Left cardiac atrium (tissue), 4 donors: ENCODE data around the gene ZDHHC15. TPM values are rescaled to one million over a fixed set of nuclear protein-coding genes. Genes with fewer than 3 reads are reported as not detected.
"Not testable (repeated sequence)": the region's sequence is repeated elsewhere in the genome, so short reads cannot be mapped to it uniquely, and the experiment has no call there.

Experiments used
- ATAC-seq, 2 donors: fragments of 200-7000 bp; cut with Tn5 transposase; one replicate each; pipeline ENCODE4 v1.9.1; 2020; ENCODE audit warnings: mild to moderate bottlenecking in 2 of 2, moderate library complexity in 2 of 2
- DNase-seq: peaks from one replicate; pipeline ENCODE4 v3.0.0-alpha.2; 2020
- intact Hi-C, 2 donors: fragments of 100-400 bp; cut with DNase I; formaldehyde crosslinking; loops; one replicate each; pipeline versions ENCODE4 v1.14.1 to v1.15.1; 2022 to 2023
- long read RNA-seq: library from polyadenylated mRNA; unstranded; transcript quantifications from one replicate; pipeline ENCODE4 v2.0.0, GENCODE V29; 2021
- total RNA-seq, 2 donors: library from RNA; stranded (reverse); fragmentation: NEBNext Ultra II Directional; extraction: Animal tissue kit (Norgen Biotek cat#: 25700); gene quantifications; one replicate each; pipeline ENCODE4 v1.2.1, GENCODE V29; 2021
- donor health status: DM: no; HTN: yes; CAD: no.
- donor health status: DM: no; HTN: yes; CAD: no; lungs with severe emphysema.
- donor health status: DM: yes; HTN: yes; CAD: no.
- donor health status: Dilated cardiomyopathy.

Gene ZDHHC15
- total RNA-seq: 1 to 10 TPM; 2.6 to 3.2 TPM
- long read RNA-seq, full-length matches to known transcripts: 4 of 9 reads
- long read RNA-seq, partial matches to known transcripts: 0 of 9 reads
- long read RNA-seq, other reads (novel, unspliced or antisense): 5 of 9 reads

GRCh38 chrX:75522565-75523431 is at the start of gene ZDHHC15:
Gene ZDHHC15 (minus strand): TSS chrX:75523037. CDS start chrX:75523024, 13 bp downstream.
- ATAC-seq (peak; percentile 96 to 98), DNase-seq (peak; percentile 77)
- intact Hi-C loops: no loop called here

GRCh38 chrX:75560544-75560943 is 37.7 kb upstream of the ZDHHC15 start:
- intact Hi-C loops, DNase-seq, ATAC-seq: not testable (repeated sequence)

- ATAC-seq (peak; percentile 34 to 63), DNase-seq (peak; percentile 82)
- intact Hi-C loops: no loop called here
Measured at GRCh38 chrX:75547783-75548182, 24.9 kb upstream of the ZDHHC15 start.

GRCh38 chrX:75546724-75547511 is 24.1 kb upstream of the ZDHHC15 start:
- intact Hi-C loops: no loop called here
- ATAC-seq (peak in 1 of 2 donors; percentile 65), DNase-seq (no peak)

- ATAC-seq: no peak
- DNase-seq: no peak
- intact Hi-C loops: no loop called here
Measured at GRCh38 chrX:75544786-75545185, 21.9 kb upstream of the ZDHHC15 start.

GRCh38 chrX:75483933-75484332 is 38.9 kb downstream of the ZDHHC15 start:
- DNase-seq (no peak), ATAC-seq (no peak)
- intact Hi-C loops: no loop called here

GRCh38 chrX:75461780-75462179 is 61.1 kb downstream of the ZDHHC15 start:
- DNase-seq, intact Hi-C loops, ATAC-seq: not testable (repeated sequence)

GRCh38 chrX:75421688-75422230 is 101.1 kb downstream of the ZDHHC15 start:
- DNase-seq: no peak
- ATAC-seq: no peak
- intact Hi-C loops: no loop called here

- DNase-seq, intact Hi-C loops, ATAC-seq: not testable (repeated sequence)
Measured at GRCh38 chrX:75407153-75407552, 115.7 kb downstream of the ZDHHC15 start.

- ATAC-seq (no peak), DNase-seq (no peak)
- intact Hi-C loops: no loop called here
Measured at GRCh38 chrX:75390470-75390869, 132.4 kb downstream of the ZDHHC15 start.

- no peak for DNase-seq
- intact Hi-C loops: no loop called here
- no peak for ATAC-seq
Measured at GRCh38 chrX:75369721-75370120, 153.1 kb downstream of the ZDHHC15 start.

- DNase-seq (no peak), ATAC-seq (no peak)
- intact Hi-C loops: no loop called here
Measured at GRCh38 chrX:75366861-75367260, 156.0 kb downstream of the ZDHHC15 start.

- DNase-seq (no peak), ATAC-seq (no peak)
- intact Hi-C loops: no loop called here
Measured at GRCh38 chrX:75365243-75365975, 157.4 kb downstream of the ZDHHC15 start.

GRCh38 chrX:75361788-75362187 is 161.0 kb downstream of the ZDHHC15 start:
- intact Hi-C loops: no loop called here
- ATAC-seq (no peak), DNase-seq (no peak)

GRCh38 chrX:75348601-75349000 is 174.2 kb downstream of the ZDHHC15 start:
- DNase-seq, intact Hi-C loops, ATAC-seq: not testable (repeated sequence)

GRCh38 chrX:75337525-75337924 is 185.3 kb downstream of the ZDHHC15 start:
- no peak for ATAC-seq

GRCh38 chrX:75335127-75335458 is 187.7 kb downstream of the ZDHHC15 start:
- no peak for DNase-seq
- ATAC-seq: no peak
- intact Hi-C loops: no loop called here

More at GRCh38 chrX:75337525-75337924, 185.3 kb downstream of the ZDHHC15 start:
- intact Hi-C loops: no loop called here
- DNase-seq: no peak

- ATAC-seq, intact Hi-C loops, DNase-seq: not testable (repeated sequence)
Measured at GRCh38 chrX:75334407-75335126, 188.3 kb downstream of the ZDHHC15 start.
